H1 (cell line): ENCODE measurements around the gene ADA.

Experiments used
- CEBPB ChIP-seq: IDR thresholded peaks from 2 replicates; pipeline ENCODE4 v1.6.1; 2012; ENCODE audit warnings: low read depth, low read length
- EZH2 ChIP-seq: fragments of 200-600 bp; sonication (generic); IDR thresholded peaks from 2 replicates; pipeline ENCODE4 v1.7.1; 2012; ENCODE audit warnings: low read depth, mild to moderate bottlenecking, moderate library complexity, low read length, inconsistent platforms; ENCODE audit not compliant: severe bottlenecking

DNA sequence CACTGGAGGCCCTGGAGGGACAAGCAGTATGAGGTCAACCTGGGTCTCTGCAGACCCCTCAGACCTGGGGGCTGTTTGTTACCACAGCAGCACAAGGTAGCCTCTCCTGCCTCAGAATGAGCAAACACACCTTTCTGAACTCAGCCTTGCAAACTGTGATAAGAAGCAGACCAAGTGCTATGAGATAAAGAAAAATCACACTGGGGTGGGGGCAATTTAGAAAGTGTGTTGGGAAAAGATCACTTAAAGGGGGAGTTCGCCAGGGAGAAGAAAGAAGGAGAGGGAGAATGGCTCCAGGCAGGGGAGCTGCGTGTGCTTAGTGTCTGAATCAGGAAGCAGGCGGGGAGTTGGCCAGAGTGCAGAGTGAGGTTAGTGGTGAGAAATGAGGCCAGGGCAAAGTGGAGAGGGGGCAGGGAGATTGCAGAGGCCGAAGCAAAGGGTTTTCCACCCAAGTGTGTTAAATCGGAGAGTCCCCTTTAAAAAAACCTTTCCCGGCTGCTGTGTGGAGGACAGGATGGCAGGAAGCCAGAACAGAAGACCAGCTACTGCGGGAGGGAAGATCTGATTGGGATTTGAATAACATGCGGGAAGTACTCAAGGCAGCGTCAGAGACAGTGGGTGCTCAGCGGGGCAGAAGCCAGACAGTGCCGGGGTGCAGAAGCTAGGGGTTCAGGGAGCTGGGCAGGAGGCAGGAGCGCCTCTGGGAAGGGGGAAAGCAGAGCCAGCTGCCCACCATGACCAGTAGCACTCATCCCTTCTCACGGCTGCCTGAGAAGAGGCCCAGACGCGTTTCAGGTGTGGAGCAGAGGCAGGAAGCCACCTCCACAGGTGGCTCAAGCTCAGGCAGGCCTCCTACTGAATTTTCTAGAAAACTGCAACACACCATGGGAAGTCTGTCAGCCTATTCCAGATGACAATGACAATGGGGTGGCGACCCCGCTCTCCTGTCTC lies 9.0 kb downstream of the ADA start:
- TF ChIP-seq EZH2 (no peak), CEBPB (no peak)
